Measurements from ENCODE around the gene C14orf119. TPM values are rescaled to one million over a fixed set of nuclear protein-coding genes. Genes with fewer than 3 reads are reported as not detected.

Gene C14orf119, protein sequence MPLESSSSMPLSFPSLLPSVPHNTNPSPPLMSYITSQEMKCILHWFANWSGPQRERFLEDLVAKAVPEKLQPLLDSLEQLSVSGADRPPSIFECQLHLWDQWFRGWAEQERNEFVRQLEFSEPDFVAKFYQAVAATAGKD
- 98.7 TPM for polyA plus RNA-seq (2013, experiment 1 of 2; ENCODE audit: insufficient read length)
- 98.4 TPM for polyA plus RNA-seq (2013, experiment 2 of 2; ENCODE audit: insufficient read length)

DNA sequence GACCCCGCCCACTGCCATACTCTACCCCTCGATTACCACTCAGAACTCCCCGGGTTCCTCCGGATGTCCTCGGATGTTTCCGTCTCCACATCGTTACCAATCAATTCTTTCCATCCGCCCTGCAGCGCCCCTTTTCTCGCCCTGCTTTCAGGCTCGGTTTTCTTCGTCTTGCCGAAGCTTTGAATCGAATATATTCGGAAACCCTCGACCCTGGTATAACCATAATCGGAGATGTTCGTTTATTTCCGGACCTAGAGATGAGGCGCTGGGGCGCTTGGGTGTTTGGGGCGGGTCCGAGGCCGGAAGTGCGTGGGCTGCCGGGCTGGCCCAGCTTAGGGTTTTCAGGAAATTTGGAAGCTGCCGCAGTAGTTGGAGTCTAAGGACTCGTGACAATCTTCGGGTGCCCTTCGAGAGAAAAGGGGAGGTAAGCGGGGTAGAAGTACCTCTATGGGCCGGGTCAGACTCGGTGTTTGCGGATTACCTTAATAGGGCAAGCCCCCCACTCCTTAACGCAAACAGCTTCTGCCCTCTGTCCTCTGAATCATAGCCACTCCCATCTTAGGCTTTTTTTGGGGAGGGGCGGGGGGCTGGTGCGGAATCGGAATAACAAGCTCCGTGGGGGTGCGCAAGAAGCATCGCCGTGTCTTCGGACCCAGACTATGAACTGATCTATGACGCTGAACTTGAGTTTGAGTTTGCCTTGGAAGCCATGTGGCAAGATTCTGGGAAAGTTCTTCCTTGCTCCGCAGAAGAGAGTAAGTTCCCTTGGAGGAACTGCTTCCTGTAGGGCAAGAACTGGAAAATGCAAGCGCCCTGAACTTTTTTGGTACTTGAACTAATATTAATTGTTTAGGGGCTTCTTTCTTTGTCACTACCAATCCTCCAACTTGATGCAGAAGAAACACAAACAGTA lies at the start of gene C14orf119:
Gene C14orf119, plus strand, starts transcription at position 310 of the 913 bp plus-strand sequence. CDS start 2,154 bp downstream, outside the sequence.
- peak; percentile 99 for DNase-seq

DNA sequence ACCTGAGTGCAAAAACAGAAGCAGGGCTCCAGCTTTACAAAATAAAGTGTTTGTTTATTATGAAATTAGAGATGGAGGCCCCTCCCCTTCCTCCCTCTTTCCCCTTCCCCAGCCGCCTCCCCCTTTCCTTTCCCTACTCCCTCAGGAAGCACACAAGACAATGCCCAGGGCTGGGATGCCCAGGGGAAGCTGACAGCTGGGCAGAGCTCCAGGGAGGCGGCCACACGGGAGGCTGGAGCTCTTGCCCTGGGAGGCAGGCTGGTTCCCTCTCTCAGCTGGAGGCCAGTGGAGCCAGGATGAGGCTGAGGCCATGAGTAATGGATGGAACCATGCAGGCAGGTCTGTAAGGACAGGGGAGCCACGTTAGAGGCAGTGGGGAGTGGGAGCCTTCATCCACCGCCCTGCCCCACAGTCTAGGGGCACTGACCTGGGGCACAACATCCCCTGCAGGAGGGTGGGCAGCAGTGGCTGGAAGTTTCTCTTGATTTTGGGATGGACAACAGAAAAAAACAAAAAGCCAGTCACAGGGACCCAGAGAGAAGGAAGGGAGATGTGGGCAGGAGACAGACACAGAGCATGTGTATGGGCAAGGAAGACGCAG lies 48.2 kb upstream of the C14orf119 start:
- DNase-seq: no peak

DNA sequence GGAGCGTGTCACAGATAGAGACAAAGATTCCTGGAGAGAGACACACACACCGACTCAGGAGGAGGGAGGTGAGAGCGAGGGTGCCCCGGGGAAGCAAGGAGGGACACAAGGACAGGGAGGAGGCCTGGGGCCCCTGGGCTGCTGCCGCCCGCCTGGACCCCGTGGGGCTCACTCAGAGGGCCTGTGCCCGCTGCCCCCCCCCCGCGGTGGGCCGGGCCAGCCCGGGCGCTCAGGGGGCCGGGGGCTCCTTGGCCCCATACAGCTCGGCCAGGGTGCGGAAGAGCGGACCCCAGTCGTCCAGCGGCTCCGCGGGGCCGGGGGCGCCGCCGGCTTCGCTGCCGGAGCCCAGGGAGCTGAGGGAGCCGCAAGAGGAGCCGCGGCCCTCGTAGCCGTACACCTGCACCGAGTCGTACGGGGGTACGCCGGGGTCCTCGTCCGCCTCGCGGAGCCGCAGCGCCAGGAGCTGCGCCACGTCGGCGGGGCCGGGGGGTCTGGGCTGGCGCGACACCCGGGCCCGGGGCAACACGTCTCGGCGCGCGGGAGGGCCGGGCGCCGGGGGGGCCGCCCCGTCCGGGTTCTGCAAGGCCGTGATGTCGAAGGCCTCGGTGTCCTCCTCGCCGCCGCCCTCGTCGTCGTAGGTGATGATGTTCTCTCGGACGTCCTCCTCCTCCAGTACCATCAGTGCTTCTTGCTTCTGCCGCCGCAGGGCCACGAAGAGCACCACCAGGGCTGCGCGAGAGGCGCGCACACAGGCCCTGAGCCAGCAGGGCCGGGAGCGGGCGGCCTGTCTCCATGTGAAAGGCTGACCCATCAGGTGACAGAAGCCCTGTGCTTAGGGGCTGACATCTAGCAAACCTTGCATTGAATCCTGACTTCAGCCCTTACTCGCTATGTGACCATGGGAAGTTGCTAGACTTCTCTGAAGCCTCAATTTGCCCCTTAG lies 47.3 kb upstream of the C14orf119 start:
- no peak for DNase-seq

DNA sequence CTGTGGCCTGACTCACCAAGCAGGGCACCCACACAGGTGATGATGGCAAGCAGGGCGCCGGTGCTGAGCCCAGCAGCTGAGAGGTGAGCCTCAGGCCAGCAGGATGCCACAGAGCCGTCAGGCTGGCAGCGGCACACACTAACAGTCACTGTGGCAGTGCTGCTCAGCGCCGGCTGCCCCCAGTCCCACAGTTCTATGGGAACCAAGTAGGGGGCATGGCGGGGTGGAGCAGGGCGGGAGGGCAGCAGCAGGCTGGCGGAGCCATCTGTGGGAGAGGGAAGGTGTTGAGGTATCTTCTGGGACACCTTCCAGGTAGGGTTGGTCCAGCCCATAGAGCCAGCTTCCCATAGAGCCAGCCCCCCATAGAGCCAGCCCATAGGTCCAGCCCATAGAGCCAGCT lies 46.3 kb upstream of the C14orf119 start:
- DNase-seq: no peak

DNA sequence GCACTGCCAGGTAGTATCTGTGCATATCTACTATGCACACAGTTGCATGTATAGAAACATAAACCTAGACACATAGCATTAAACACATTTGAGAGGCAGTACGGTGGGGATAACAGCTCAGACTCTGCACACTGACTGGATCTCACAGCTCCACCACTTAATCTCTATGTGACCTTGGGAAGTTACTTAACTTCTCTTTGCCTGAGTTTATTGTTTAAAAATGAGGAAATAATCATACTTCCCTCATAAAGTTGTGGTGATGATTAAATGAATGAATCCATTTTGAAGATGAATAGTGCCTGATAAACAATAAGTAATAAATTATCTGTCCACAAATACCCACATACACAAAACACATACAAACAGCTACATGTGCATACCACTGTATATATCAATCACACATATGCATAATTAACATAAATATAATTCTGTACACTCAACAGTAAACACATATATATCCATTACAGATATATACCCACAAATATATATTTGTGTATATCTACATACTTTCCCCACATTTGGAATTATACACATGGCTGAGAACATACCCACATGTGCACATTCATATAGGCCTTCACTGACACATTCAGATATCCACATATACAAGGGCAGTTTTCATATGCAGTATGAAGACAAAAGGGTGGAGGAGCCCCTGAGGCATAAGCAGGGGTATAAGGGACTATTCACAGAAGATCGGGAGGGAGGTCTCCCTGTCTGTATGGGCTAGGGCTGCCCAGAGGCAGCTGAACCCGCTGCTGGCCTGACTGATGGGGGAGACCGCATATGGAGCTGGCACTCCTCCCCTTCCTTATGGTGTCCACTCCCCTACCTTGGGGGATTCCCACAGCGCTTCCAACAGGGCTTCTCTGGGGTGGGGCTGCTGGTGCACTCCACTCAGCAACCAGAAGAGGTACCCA lies 43.9 kb upstream of the C14orf119 start:
- DNase-seq: no peak

DNA sequence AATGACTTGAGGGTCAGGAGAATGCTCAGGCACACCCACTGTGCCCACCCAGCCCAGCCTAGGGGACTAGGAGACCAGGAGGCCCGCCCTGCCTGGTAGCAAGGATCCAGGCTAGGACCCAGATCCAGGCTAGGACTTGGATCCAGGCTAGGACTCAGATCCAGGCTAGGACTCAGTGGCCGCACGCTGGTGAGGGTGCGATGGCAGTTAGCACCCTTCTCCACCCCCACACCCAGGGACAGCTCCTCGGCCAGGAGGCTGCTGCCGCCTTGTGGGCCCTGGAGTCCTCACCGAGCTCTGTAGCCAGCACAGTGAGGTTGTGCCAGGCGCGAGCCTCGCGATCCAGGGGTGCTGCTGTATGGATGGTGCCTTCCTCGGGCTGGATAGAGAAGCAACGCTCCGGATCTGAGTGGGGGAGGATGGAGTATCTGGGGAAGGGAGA lies 43.1 kb upstream of the C14orf119 start:
- no peak for DNase-seq

DNA sequence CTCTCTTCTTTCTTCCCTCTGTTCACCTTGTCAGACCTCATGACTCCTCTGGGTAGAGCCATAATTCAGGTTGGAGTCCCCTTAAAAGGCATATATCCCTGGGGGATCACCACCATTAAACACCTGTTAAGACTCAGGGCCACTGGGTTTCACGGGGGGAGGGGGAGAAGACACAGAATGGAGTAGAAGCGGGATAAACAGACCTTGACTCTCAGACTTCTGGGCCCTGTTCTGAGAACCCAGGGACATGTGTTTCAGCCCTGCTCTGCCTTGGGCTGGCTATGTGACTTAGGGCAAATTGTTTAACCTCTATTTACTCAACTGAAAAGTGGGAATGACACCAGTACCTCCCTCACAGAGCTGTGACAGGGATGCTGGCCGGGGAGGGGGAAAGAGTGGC lies 42.6 kb upstream of the C14orf119 start:
- DNase-seq: no peak

DNA sequence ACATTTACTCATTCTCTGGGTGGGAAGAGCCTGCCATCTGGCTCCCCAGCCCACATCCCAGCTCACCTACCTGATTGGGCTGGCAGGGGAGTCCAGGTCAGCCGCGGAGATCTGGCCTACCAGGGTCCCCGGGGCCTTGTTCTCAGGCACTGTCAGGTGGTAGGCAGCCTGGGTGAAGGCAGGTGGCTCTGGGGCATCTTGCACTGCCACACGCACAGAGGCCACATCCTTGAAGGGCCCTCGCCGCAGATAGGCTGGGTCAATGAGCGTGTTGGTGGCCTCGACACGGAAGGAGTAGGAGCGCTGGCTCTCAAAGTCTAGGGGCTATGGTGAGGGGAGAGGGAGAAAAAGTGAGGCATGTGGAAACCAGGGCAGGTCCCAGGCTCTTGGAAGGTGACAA lies 41.9 kb upstream of the C14orf119 start:
- DNase-seq: no peak

DNA sequence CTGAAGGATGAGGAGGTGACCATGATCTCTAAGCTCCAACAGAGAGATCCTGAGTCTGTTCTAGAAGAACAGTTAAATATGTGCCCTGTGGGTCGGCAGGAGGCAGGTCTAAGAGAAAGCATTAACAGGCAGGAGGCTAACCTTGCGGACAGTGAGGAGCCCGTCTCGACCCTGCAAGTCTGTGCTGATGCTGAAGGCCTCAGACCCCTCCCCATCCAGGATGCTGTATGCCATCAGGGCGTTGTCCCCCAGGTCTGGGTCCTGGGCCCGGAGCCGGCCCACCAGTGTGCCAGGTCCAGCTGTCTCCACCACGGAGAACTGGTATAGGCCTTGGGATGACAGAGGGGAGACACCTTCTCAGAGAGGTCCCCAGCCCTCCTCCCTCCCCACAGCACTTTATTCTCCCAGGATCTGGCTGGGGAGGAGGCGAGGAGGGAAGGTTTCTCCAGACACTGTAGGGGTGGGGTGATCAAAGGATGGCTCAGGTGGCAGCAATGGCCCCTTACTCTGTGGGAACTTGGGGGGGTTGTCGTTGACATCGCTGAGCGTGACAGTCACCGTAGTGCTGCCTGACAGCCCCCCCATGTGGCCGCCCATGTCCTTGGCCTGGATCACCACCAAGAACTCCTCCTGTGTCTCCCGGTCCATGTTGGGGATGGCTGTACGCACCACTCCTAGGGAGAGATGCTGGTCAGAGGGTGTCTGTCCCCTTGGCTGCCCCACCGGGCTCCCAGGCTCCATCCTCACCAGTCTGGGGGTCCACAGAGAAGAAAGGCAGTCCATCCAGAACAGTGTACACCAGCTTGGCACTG lies 41.1 kb upstream of the C14orf119 start:
- DNase-seq: no peak

DNA sequence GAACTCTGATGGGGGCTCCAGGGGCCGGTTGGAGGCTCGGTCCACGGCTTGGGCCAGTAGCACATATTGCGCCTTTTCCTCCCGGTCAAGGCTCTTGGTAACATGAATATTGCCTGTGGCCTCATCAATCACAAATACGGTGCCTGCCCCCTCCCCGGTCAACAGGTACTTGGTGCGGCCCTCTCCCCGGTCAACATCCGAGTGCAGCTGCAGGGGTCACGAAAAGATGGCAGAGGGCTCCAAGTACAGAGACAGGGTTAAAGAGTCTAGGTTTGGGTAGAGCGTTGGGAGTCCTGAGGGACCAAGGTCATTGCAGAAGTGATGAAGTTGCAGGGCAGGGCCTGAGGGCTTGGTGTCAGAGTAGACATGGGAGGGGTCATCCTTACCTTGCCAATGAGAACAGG lies 40.2 kb upstream of the C14orf119 start:
- no peak for DNase-seq

DNA sequence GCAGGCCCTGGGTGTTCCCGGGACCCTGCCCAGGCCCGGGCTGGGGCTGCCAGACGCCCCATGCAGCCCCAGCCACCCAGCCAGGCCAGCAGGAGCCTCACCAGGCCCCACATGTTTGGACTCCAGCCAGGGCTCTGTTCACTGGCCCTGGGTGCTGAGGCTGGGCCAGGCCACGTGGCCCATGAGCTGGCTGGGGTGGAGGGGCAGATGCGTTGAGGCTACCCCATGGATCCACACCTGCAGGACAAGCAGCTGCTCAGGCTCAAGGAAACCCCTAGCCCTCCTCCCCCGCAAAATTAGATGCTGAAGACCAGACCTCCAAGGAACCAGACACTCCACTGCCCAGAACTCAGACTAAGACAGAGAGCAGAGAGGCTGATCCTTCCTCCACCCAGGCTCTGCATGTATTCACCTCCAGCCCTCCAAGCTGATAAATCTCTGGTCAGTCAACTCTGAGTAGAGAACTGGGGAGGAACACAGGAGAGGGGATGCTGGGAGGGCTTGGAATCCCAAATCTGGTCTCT lies 39.6 kb upstream of the C14orf119 start:
- no peak for DNase-seq

DNA sequence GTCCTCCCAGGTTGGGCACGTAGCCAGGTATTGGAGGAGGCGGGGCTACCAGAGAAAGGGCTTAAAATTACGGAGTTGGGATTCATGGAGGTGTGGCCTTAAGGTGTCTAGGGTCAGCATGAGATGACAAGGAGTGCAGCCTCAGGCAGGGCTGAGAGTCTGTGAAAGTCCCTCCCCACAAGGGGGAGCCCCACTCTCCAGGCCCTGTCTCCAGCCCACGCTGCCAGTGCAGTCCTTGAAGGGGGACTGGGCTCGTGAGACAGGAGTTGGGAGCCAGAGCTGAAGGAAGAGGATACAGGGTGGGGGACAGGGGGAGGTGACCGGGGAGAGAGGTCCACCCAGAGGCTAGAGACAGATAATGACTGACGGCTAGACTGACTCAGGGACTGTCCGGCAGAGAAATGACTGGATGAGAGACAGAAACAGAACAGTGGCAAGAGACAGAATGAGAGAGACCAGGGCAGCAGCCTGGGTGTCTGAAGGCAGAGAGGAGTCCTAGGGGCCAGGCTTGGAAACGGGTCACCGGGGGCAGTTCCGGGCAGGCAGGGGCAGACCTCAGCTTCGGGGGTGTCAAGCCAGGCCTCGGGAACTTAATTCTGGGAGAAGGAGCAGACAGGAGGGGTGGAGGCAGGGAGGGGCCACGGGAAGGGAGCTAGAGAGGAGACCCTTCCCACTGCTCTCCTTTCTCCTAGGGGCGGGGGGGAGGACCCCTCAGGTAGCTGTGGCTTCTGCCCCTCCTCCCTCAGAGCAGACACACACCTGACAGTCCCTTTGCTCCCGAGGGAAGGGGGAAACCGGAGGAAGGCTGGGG lies 39.0 kb upstream of the C14orf119 start:
- peak; percentile 60 for DNase-seq

DNA sequence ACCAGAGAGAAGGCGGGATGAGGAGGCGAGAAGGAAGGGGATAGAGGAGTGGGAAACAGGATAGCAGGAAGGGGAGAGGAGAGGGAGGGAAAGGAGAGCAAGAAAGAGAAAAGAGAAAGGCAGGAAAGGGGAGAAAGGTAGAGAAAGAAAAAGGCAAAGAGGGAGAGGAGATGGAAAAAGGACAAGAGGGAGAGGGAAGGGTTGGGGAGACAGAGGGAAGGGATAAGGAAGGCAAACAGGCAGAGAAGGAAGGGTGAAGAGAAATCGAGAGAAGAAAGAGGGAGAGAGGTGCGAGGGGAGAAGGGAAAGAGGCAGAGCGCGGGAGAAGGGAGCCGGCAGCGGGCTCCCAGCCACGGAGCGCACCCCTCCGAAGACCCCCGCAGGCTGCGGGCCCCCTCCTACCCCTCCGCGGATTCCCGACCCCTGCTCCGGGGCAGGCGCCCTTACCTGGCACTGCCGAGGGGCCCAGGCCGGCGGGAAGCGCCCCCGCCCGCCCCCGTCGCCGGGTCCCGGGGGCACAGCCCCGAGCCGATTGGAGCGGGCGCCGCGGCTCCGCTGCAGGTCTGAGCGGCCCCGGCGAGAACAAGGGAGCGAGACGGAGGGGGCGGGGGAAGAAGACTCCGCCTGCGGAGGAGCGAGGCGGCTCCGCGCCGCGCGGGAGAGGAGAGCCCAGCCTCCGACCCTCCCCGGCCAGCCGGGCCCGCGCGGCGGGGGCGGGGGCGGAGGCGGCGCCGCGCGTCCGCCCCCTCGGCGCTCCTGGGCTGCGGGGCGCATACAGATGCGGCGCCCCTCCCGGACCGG lies 38.1 kb upstream of the C14orf119 start, which contains the start of gene CDH24:
Gene CDH24, minus strand, starts transcription at position 565 of the 801 bp plus-strand sequence. CDS start 1,787 bp downstream, outside the sequence.
- DNase-seq: peak; percentile 73

DNA sequence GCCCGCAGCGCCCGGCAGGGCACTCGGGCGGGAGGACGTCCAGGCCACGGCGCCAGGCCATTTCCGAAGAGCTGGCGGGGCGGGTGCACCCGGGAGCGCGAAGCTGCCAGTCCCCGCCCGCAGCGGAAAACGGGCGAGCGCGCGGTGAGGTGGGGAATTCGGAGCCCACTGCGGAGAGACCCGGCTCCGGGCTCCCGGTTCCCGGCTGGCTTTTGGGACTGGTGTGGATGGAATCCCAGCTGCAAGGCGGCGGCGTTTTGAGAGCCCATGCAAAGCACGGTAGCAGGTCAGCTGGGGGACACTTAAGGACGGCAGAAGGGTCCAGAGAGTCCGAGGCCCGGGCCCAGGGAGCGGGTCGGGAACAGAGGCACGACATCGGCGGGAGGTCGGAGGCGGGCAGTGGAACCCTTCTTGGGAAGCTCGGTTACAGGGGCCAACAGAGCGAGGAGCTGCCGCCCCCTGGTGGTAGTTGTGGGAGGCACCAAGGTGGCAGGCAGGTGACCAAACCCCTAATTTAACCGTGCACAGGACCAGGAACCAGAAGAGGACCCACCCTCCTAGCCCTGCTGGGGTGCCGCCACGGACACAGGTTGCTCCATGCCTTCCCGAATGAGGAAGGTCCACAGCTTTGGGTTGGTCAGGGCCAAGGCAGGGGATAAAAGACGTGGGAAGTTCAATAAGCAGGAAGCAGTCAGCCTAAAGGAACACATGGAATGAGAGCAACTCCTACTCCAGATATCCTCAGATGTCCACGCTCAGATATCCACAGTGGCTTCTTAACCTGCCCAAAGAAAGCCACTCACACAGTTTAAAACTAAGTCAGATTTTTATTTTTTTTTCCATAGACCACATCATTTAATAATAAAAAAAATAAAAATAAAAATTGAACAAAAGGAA lies 37.3 kb upstream of the C14orf119 start:
- DNase-seq: peak; percentile 79

DNA sequence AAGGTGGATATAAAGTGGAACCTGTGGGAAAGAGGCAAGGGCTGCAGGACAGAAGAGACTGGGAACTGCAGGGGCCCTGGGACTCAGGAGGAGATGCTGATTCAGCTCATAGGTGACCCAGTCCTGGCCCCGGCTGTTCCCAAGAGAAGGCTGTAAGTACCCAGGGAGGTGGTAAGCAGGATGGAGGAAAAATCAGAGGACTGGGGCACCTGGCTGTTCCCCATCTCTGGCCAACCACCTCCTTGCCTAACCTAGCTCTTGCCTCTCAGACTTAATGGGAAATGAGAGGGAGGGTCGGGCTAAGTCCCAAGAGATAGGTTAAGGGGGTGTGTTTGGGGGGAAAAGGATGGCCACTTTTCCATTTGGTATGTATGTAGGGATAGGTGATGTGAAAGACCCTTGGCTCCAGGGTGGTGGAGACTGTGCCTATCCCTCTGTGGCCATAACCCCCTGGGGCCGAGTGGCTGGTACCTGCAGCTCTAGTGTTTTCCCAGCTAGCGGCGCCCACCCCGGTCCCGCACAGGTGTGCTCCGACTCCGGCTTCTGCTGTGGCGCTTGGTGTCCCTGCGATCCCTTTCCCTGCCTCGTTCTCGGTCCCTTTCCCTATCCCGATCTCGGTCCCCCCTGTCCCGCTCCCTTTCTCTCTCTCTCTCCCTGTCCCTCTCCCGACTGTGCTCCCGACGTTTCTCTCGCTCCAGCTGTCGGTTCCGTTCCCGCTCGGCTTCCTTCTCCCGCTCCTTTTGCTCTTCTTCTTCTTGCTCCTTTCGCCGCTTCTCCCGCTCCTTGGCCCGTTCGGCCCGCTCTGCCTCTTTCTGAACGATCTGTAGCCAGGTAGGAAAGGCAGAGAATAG lies 36.4 kb upstream of the C14orf119 start:
- DNase-seq: no peak
